A172 (cell line): Measurements from ENCODE around the gene ITLN1. TPM values are rescaled to one million over a fixed set of nuclear protein-coding genes. Genes with fewer than 3 reads are reported as not detected.

Source experiments
- DNase-seq: peaks from one replicate; pipeline ENCODE4 v3.0.0-alpha.2; 2015; ENCODE audit warnings: low spot score
- total RNA-seq: library from RNA; depleted of rRNA; stranded (reverse); fragments of >200 nt; shearing (Covaris generic); gene quantifications from 2 replicates; pipeline ENCODE4 v1.2.3, GENCODE V29; 2014

The ITLN1 gene
- total RNA-seq, 1 experiment from 2014 or later = not detected

- DNase-seq = no peak
Measured at GRCh38 chr1:160858097-160858496, 26.9 kb downstream of the ITLN1 start.

GRCh38 chr1:160855181-160855981, 29.6 kb downstream of the ITLN1 start:
- DNase-seq = no peak

- no peak for DNase-seq
Measured at GRCh38 chr1:160853754-160854153, 31.2 kb downstream of the ITLN1 start.

- no peak for DNase-seq
Measured at GRCh38 chr1:160853014-160853413, 32.0 kb downstream of the ITLN1 start.

GRCh38 chr1:160850993-160851392, 34.0 kb downstream of the ITLN1 start:
- no peak for DNase-seq

- no peak for DNase-seq
Measured at GRCh38 chr1:160850541-160850940, 34.4 kb downstream of the ITLN1 start.

GRCh38 chr1:160846281-160846680, 38.7 kb downstream of the ITLN1 start:
- no peak for DNase-seq

GRCh38 chr1:160844447-160845232, 40.3 kb downstream of the ITLN1 start:
- DNase-seq = peak; percentile 77

- no peak for DNase-seq
Measured at GRCh38 chr1:160841079-160841478, 43.9 kb downstream of the ITLN1 start.

GRCh38 chr1:160839746-160840145, 45.2 kb downstream of the ITLN1 start:
- DNase-seq = no peak

- DNase-seq = no peak
Measured at GRCh38 chr1:160838888-160839287, 46.1 kb downstream of the ITLN1 start.

- peak; percentile 86 for DNase-seq
Measured at GRCh38 chr1:160837558-160838205, 47.3 kb downstream of the ITLN1 start.

- DNase-seq = peak; percentile 29
Measured at GRCh38 chr1:160836981-160837557, 47.9 kb downstream of the ITLN1 start.

GRCh38 chr1:160836561-160836960, 48.4 kb downstream of the ITLN1 start:
- DNase-seq = no peak

GRCh38 chr1:160835751-160836150, 49.2 kb downstream of the ITLN1 start:
- DNase-seq = no peak

GRCh38 chr1:160834945-160835565, 49.9 kb downstream of the ITLN1 start:
- DNase-seq = peak; percentile 42

GRCh38 chr1:160830321-160831153, 54.4 kb downstream of the ITLN1 start:
- peak; percentile 77 for DNase-seq

- no peak for DNase-seq
Measured at GRCh38 chr1:160829766-160830165, 55.2 kb downstream of the ITLN1 start.

GRCh38 chr1:160827418-160827817, 57.6 kb downstream of the ITLN1 start:
- no peak for DNase-seq

GRCh38 chr1:160826546-160826945, 58.4 kb downstream of the ITLN1 start:
- peak; percentile 98 for DNase-seq
